Fibroblast of the aortic adventitia (primary cell): Measurements from ENCODE around the gene AMFR. TPM values are rescaled to one million over a fixed set of nuclear protein-coding genes. Genes with fewer than 3 reads are reported as not detected.
A peak's percentile ranks its signal among the peaks of the same experiment; 100 is the strongest.
"Not testable (repeated sequence)": the region's sequence is repeated elsewhere in the genome, so short reads cannot be mapped to it uniquely, and the experiment has no call there.

Experiments used
- DNase-seq: peaks from one replicate; pipeline ENCODE4 v3.0.0-alpha.2; 2010; ENCODE audit warnings: low read depth
- H3K4me3 ChIP-seq: 2 replicates; pipeline ENCODE4 v1.5.1; 2011; ENCODE audit warnings: low read depth, mild to moderate bottlenecking, control low read depth, low read length, moderate library complexity
- total RNA-seq: library from RNA; depleted of rRNA; stranded (reverse); fragments of >200 nt; gene quantifications from 2 replicates; pipeline ENCODE4 v1.2.3, GENCODE V29; 2012; ENCODE audit warnings: low replicate concordance
- TF ChIP-seq, protein P1 (sequence below): IDR thresholded peaks from 2 replicates; pipeline ENCODE4 v1.5.1; 2011; ENCODE audit warnings: mild to moderate bottlenecking, low read length, control low read depth, inconsistent platforms; ENCODE audit not compliant: insufficient read depth

The AMFR gene
- total RNA-seq, 1 donor: 133 TPM

DNA sequence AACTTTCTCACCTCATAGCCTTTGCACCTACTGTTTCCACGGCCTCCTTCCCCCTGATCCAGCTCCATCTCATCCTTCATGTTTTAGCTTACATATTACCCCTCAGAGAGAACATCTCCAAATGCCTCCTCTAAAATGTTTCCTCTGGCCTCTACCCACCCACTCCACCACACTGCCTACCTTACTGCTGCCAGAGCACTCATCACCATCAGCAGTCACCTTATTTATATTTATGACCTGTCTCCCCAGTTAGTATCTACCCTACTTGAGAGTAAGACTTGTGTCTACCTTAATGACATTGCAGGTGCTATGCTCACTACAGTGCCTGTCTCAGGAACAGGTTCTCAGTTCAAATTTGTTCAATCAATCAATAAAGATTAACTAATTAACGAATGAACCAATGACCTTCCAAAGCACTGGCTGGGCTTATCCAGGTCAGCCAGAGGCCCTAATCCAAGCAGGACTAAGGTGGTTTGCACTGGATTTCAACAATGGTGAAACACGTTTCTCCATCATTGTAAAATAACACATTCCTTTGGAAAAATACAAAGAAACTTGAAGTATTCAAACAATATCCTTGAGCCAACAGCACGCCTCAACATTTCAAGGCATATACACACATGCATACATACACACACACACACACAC, 41.1 kb downstream of the AMFR start:
- DNase-seq: no peak

DNA sequence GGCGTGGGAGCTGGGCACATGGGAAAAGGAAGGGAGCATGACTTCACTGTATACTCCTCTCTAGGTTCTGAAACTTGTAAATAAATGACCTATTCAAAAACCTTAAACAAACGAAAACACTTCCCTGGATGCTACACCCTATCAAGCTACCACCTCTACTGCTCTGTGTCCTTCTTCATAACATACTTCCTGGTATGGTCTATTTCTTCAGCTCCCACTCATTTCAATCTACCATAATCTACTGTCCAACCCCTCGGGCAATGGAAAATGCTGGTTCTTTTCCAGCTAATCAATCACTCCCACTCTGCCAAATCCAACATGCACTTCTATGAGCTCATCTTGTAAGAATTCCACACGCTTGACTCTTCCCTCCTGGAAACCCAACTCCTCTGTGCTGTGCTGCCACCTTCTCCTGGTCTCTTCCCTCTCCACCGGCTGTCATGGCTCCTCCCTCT, 42.4 kb downstream of the AMFR start:
- H3K4me3 ChIP-seq: no peak overlapping the region
- peak; percentile 19 for DNase-seq
- TF ChIP-seq, protein P1, sequence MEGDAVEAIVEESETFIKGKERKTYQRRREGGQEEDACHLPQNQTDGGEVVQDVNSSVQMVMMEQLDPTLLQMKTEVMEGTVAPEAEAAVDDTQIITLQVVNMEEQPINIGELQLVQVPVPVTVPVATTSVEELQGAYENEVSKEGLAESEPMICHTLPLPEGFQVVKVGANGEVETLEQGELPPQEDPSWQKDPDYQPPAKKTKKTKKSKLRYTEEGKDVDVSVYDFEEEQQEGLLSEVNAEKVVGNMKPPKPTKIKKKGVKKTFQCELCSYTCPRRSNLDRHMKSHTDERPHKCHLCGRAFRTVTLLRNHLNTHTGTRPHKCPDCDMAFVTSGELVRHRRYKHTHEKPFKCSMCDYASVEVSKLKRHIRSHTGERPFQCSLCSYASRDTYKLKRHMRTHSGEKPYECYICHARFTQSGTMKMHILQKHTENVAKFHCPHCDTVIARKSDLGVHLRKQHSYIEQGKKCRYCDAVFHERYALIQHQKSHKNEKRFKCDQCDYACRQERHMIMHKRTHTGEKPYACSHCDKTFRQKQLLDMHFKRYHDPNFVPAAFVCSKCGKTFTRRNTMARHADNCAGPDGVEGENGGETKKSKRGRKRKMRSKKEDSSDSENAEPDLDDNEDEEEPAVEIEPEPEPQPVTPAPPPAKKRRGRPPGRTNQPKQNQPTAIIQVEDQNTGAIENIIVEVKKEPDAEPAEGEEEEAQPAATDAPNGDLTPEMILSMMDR: no peak

More for the DNA sequence above, 41.1 kb downstream of the AMFR start:
- H3K4me3 ChIP-seq: no peak overlapping the region
- TF ChIP-seq, protein P1: no peak

DNA sequence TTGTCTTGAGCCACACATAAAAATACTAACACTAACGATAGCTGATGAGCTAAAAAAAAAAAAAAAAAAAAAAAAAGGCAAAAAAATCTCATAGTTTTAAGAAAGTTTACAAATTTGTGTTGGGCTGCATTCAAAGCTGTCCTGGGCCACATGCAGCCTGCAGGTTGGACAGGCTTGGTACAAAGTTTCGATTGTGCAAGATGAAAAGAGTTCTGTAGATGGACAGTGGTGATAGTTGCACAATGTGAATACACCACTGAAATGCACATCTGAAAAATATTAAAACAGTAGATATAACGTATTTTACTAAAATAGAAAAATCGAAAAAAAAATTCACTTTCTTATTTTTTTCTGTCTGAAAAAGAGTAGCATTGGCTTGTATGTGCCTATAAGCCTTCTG, 42.9 kb downstream of the AMFR start:
- no peak overlapping the region for H3K4me3 ChIP-seq
- DNase-seq: no peak
- TF ChIP-seq, protein P1: no peak

DNA sequence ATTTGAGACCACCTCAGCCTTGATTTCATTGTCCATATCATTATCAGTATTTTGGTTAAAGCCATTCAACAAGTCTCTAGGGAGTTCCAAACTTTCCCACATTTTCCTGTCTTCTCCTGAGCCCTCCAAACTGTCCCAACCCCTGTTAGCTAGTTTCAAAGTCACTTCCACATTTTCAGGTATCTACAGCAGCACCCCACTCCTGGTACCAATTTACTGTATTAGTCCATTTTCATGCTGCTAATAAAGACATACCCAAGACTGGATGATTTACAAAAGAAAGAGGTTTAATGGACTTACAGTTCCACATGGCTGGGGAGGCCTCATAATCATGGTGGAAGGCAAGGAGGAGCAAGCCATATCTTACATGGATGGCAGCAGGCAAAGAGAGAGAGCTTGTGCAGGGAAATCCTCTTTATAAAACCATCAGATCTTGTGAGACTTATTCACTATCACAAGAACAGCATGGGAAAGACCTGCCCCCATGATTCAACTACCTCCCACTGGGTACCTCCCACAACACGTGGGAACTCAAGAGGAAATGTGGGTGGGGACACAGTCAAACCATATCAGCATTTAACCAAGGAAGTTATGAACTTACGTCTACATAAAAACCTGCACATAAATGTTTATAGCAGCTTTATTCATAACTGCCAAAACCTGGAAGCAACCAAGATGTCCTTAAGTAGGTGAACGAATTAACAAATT, 44.4 kb downstream of the AMFR start:
- not testable (repeated sequence) for H3K4me3 ChIP-seq, DNase-seq

DNA sequence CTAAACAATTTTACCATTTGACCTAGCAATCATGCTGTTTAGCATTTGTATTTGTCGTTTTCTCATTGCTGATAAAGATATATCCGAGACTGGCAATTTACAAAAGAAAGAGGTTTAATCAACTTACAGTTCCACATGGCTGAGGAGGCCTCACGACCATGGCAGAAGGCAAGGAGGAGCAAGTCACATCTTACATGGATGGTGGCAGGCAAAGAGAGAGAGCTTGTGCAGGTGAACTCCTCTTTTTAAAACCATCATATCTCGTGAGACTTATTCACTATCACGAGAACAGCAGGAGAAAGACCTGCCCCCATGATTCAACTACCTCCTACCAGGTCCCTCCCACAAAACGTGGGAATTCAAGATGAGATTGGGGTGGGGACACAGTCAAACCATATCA, 46.3 kb downstream of the AMFR start:
- H3K4me3 ChIP-seq, DNase-seq: not testable (repeated sequence)

DNA sequence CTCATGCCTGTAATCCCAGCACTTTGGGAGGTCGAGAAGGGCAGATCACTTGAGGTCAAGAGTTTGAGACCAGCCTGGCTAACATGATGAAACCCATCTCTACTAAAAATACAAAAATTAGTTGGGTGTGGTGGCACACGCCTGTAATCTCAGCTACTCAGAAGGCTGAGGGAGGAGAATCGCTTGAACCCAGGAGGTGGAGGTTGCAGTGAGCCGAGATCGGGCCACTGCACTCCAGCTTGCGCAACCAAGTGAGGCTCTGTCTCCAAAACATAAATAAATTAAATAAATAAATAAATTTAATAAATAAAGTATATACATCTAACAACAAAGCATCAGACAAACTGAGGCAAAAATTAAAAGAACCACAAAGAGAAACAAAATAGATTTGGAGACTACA, 49.6 kb downstream of the AMFR start:
- not testable (repeated sequence) for H3K4me3 ChIP-seq, DNase-seq

DNA sequence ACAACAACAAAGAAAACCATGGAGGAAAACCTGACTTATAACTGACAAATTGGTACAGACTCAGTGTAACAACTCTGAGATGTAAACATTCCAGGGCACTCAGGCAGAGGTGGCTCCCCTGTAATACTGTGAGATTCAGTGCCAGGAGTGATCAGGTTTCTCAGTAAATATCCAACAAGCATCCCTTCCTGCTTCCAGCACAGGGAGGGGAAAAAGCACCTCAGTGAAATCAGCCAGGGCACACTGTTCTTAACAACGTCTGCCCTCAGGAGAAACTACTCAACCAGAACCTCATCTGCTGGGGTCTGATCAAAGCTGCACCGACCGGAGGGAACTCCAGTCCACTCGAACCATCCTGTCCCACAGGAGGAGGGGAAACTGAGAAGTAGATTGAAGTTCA, 52.3 kb downstream of the AMFR start:
- DNase-seq: no peak
- no peak overlapping the region for H3K4me3 ChIP-seq
- TF ChIP-seq, protein P1: no peak

DNA sequence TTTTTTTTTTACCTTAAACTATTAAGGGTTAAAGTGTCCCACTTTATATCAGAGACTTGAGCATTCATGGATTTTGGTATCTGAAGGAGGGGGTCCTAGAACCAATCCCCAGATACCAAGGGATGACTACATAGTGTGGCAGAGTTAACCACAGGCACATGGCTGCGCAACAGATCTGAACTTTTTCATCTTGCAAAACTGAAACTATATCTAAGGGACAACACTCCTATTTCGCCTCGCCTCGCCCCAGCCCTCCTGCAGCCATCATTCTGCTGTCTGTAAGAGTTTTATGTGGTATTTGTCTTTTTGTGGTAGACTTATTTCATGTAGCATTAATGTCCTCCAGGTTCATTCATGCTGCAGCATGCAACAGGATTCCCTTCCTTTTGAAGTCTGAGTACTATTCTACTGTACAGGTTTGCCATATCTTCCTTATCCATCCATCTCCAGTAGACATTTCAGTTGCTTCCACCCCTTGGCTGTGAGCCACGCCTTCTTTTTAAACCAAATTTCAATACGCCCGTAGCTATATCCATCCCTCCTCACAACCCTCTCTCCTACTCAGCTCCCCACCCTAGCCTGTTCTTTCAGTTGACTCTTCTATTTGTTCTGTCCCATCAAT, 53.2 kb downstream of the AMFR start:
- TF ChIP-seq, protein P1: no peak
- no peak for DNase-seq
- H3K4me3 ChIP-seq: no peak overlapping the region
